GM19035 (cell line): ENCODE measurements around the gene KCTD19.

Experiments used
- ATAC-seq: cut with Tn5 transposase; IDR thresholded peaks from one replicate; pipeline ENCODE4 v1.9.1; 2021; ENCODE audit not compliant: unreplicated experiment

KCTD19 gene

DNA sequence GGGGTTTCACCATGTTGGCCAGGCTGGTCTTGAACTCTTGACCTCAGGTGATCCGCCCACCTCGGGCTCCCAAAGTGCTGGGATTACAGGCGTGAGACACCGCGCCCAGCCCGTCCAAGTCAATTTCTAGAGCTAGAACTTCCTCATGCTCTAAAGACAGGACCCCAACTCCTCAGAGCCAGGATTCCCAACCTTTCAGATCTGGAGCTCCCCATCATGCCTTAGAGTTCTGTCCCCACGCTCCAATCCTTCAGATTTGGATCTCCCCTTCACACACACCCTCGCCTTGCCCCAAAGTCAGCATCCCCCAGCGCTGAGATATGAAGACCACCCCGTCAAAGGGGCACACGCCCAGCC is 448 bp downstream of the KCTD19 start:
- ATAC-seq = no peak

DNA sequence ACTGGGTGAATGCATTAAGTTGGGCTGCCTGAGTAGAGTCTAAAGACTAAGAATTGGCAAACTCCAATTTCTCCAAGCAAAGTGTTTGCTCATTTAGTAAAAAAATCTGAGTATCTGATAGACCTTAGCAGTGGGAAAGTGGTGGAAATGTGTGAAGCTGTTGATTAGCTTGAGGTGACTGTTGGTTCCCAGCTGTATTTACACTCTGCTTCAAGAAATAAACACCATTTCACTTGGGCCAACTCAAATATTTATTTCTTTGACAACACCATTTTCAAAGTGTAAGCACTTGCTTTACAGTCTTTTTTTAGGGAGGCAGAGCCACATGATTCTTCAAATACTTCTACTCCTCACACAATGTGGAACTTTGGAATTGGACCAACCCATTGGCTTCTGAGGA is 8.7 kb downstream of the KCTD19 start:
- ATAC-seq = no peak

DNA sequence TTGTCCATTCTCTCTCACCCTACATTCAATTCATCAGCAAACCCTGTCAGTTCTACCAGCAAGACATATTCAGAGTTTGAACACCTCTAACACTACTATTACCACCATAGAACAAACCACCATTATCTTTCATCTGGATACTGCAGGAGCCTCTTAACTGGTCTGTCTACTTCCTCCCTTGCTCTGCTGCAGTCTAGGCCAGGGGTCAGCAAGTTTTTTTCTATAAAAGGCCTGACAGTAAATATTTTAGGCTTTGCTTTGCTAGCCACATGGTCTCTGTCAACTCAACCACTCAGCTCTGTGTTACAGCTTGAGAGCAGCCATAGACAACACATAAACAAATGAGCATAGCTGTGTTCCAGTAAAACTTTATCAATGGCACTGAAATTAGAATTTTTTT is 13.8 kb downstream of the KCTD19 start:
- no peak for ATAC-seq

DNA sequence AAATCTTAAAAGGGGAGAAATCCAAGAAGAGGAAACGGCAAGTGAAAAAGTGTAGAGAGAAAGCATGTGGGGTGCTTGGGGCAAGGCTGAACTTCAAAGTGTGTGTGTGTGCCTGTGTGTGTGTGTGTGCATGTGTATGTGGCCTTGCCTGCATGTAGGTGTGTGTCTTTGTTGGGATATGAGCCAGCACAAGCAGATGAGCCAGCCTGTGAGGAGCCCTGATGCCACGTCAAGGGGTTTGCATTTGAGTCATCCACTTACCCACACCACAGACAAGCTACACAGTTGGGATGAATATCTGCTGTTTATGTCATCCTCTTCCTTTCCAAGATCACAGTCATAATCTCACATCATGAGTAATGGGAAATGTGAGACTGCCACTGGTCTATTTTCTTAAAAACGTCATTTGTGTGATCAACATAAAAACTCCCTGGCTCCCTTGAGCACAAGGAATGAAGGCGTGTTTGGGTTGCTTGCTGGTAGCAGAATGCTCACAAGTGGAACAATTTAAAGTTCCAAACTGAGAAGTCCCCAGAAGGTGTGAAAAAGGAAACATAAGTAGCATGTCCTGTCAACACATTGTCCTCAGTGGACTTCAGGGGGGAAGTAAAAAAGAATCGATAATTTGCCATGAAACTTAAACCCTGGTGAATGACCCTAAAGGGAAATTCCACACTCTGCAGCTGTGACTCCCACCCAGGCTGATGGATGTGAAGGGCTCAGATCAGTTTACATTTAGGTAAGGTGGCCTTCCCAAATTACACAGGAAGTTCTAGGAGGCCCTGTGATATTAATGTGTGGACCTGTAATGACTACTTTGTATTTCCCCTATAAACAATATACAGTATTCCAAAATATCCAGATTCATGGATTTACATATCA is 14.7 kb downstream of the KCTD19 start:
- peak; percentile 71 for ATAC-seq

DNA sequence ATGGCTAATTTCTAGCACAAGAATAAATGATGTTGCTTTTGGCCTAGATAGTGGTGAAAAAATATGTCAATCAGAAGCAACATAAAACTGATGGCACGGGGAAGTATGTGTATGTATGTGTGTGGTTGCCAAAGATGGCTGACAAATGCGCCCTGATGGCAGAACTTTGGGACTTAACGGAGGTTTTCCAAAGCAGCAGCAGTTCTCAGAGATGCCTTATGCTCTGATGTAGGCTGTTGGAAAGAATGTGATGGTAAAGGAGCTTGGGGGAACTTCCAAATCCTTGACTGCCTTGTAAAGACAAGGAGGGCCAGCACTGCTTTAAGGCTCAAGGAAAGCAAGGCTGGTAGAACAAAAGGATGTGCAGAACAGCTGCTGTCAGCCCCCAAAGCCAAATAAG is 16.0 kb downstream of the KCTD19 start:
- no peak for ATAC-seq

DNA sequence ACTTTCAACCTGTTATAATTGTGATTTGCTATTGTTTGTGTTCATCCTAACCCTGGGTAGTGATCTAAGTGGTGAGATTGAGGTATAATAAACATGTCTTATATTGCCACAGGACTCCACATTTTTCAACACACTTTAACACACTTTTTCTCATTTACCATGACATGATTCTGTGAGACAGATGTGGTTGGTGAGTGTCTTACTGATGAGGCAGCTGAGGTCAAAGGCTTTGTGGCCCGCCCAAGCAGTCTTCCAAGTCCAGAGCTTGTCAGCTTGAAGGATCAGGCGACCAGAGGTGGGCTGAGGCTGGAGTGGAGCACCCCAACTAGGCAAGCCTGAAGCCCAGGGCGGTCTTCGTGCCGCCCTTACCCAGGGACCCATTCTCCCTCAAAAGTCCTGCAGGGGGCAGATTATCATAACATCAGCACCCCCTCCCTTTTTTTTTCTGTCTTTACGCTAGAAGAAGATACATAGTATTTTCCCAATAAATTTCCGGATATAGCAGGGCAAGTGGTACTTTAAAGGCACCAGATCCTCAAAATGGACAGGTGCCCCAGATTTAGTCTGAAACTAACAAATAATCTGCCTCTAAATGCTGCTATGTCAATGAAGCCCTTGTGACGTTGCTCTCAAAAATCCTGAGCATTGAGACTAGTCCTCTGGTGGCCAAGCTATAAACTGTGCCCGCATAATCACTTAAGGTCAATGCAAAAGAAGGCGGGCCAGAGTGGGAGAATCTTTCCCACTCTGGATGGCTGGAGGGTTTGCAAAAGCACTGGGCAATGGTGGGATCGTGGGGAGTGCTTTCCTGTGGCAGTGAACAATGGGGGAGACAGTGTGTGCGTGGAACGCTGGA is 21.1 kb downstream of the KCTD19 start:
- no peak for ATAC-seq

DNA sequence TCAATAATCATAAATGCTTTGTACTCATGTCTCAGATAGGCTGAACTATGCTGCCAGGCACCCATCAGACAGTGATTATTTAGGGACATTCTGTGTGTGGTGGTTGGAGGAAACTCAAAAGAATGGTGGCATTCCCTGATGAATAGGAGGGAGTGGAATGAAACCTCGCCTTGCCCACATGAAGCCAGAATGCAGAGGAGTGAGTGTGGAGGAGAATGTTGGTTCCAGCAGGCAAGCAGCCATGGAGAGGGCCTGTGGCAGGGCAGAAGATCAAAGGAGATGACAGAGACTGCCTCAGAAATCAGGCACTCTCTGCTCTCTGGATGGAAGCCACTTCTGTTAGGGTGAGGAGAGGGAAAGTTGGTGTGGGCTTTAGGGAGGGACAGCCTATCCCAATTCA is 22.5 kb downstream of the KCTD19 start:
- ATAC-seq = no peak

DNA sequence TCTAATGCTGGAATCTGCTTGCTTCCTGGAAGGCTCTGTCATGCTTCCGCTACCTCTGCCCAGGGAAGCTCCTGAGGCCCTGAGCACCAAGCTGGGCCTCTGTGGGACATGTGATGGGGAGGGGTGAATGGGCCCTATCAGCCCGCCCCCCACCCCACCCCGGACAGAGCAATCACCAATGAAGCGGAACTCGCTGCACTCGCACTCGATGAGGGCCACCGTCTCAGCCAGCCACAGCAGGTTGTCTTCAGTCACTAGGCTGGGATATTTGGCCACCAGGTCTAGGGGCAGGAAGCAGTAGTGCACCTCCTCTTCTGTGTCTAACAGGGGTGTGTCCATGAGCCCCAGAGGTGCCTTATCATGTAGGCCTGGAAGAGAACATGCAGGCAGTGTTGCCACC is 23.6 kb downstream of the KCTD19 start:
- no peak for ATAC-seq

DNA sequence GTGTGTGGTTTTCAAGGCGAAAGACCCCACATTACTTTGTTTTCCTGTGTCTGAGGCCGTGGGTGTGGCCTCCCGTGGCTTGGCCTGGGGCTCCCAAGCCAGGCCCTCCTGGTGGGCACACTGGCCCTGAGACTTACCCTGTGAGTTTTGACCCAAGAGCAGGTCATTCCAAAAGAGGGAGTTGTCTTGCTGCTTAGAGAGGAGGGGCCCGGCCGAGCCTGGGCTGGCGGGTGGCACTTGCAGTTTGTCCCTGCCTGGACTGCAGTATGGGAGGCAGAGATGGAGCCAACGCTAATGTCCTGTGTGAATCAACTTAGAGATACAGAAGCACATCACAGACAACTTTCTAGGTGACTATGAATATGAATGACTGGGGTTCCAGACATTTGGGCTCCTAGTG is 24.5 kb downstream of the KCTD19 start:
- ATAC-seq = no peak

DNA sequence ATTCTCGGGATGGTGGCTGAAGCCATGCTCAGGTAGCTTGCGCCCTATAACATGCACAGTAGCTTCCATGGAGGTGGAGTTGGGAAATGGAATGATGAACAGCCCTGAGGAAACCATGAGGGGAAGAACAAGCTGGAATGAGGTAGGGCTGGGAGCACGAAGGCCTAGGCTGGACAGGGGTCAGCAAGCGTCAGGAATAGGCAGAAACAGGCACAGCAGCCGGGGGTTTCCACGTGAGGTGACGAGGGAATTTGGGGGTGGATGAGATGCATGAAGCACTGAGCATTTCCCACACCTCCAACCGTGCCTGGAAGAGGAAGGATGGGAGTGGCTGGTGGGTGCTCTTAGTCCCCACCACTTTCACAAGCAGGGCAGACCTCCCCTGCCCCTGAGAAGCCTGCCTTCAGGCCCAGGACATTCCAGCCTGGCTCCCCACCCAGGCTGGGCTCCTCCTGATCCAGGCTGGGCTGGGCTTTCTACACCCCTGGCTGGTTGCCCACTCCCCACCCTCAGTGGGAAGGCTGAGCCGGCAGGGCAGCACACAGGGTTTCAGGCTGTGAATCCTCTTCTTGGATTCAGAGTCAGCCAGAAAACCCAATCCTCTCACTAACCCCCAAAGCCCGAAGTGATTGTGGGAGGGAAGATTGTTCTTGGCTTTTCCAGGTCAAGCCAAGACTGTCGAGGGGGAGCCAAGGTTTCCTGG is 25.3 kb downstream of the KCTD19 start:
- ATAC-seq = no peak

DNA sequence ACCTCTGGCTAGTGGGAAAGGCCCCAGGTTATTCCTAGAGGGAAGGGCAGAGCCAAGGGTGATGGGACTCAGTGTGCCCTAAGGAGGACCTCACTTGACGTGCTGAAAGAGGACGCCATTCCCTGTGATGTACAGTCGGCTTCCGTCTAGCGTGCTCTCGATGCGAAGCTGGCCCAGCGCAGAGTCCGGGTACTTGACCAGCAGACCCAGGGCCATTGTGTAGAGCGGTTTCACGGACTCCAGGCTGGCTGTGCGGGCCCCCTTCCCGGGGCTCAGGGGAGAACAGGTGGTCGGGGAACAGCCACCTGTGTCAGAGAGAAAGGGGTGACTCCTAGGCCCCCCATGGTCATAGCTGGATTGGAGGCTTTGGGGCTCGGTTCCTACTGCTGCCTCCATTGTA is 27.3 kb downstream of the KCTD19 start:
- no peak for ATAC-seq

DNA sequence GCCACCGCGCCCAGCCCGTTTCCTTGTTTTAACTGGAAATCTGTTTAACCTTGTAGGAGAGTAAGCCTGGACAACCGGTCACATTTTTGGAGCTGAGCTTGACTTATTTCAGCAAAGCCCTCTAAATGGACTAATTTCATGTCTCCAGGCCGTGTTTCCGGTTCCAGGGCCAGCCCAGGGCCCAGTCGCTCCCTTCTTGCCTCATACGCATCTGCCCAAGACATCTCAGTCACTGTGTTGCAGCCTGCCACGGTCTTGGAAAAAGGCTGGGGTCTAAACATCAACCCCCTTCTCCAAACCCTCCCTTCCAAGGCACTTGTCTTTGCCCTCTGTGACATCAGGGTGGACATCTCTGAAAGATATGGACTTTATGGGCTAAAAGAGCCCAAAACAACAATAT is 28.3 kb downstream of the KCTD19 start:
- no peak for ATAC-seq

DNA sequence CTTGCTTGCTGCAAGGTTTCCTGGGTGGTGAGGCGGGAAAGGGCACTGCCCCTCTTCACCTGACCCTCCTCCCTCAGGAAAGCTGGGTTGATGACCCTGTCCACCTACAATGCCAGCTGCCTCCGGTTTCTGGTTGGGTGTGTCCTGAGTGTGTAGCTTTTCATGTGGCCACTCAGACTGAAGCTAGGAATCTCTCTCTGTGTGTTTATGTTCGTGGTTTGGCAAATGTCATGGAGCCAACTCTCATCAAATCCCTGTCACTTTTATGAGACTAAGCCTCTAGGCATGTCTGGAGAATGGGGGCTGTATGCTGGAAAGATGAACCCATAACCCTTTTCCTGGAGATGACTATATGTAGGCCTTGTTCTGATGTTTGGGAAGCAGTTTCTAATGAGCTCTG is 30.1 kb downstream of the KCTD19 start:
- no peak for ATAC-seq

DNA sequence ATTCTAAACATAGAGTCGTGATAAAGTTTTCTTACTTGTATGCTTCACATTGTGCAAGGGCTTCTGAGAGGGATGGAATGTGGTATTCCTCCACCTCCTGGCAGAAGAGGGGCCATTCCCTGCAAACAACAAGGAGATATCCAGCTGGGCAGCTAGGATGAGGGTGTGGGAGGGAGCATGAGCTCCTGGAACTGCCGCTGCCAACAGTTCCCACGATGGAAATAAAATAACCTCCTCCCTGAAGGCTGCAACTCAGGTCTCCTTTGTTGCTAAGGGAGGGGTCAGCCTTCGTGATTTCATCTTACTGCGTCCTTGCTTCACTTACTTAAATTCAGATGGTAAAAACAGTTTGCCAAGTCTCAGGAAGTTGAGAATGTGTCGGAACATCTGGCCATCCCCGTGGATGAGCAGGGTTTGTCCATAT is 31.6 kb downstream of the KCTD19 start:
- no peak for ATAC-seq

DNA sequence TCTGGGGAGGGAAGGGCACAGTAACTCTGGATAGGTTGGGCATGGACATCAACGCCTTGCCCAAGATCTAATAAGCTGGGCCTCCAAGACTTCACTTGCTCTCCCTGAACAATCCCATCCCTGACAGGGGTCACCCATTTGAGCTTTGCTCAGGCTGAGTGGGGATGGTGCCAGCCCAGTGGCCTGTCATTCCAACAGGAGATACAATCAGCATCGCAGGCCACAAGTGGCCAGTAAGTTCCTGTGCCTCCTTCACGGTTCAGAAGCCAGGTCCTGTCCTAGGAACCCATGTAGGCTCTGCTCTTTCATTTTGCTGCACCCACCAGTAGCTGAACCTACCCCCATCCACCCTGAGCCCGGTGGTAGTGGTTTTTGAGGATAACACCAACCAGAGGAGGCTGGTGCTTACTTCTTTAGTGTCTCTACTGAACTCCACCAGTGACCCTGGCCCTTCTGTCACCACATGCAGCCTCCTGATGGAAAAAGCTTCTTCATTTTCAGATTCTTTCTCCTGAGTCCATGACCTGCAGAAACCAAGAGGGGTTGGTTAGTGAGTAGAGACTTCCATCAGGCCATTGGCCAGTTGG is 32.3 kb downstream of the KCTD19 start:
- ATAC-seq = no peak

DNA sequence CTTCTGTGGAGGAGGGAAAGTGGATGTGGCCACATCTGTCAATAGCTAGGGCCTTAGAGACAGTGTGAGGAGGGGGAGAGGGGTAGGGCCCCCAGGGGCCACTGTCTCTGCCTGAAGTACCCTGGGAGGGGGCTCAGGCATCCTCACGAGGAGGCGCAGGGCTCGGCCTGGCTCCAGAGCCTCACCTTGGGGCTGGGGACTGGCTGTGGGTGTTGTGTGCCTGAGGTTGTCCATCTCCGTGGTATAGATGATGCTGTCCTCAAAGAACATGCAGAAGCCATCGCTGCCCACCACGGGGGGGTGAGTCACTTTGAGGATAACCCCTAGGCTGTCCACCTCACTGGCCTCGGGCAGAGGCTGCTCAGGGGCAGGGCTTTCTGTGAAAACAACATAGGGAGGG is 35.1 kb downstream of the KCTD19 start:
- no peak for ATAC-seq

DNA sequence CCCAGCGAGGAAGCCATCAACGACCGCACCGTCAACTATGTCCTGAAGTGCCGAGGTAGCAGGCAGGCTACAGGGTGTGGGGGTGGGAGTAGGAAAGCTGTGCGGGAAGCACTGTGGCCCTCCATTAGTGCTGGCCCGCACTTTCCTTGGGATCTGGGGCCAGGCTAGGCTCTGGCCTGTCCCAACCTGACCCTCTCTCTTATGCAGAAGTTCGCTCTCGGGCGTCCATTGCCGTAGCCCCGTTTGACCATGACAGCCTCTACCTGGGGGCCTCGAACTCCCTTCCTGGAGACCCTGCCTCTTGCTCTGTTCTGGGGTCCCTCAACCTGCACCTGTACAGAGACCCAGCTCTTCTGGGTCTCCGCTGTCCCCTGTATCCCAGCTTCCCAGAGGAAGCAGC is 38.6 kb downstream of the KCTD19 start:
- ATAC-seq = no peak

DNA sequence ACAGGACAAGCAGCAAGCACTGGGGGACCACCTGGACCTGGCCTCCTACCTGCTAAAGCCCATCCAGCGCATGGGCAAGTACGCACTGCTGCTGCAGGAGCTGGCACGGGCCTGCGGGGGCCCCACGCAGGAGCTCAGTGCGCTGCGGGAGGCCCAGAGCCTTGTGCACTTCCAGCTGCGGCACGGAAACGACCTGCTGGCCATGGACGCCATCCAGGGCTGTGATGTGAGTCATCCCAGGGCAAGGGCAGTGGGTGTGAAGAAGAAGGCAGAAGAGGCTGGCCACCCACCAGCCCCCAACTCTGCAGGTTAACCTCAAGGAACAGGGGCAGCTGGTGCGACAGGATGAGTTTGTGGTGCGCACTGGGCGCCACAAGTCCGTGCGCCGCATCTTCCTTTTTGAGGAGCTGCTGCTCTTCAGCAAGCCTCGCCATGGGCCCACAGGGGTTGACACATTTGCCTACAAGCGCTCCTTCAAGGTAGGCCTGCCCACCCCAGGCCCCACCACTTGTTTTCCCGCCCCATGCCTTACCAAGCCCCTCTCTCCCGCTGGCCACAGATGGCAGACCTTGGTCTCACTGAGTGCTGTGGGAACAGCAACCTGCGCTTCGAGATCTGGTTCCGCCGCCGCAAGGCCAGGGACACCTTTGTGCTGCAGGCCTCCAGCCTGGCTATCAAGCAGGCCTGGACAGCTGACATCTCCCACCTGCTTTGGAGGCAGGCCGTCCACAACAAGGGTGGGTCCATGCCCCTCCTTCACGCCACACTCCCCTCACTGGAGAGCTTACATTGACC is 39.9 kb downstream of the KCTD19 start:
- no peak for ATAC-seq

DNA sequence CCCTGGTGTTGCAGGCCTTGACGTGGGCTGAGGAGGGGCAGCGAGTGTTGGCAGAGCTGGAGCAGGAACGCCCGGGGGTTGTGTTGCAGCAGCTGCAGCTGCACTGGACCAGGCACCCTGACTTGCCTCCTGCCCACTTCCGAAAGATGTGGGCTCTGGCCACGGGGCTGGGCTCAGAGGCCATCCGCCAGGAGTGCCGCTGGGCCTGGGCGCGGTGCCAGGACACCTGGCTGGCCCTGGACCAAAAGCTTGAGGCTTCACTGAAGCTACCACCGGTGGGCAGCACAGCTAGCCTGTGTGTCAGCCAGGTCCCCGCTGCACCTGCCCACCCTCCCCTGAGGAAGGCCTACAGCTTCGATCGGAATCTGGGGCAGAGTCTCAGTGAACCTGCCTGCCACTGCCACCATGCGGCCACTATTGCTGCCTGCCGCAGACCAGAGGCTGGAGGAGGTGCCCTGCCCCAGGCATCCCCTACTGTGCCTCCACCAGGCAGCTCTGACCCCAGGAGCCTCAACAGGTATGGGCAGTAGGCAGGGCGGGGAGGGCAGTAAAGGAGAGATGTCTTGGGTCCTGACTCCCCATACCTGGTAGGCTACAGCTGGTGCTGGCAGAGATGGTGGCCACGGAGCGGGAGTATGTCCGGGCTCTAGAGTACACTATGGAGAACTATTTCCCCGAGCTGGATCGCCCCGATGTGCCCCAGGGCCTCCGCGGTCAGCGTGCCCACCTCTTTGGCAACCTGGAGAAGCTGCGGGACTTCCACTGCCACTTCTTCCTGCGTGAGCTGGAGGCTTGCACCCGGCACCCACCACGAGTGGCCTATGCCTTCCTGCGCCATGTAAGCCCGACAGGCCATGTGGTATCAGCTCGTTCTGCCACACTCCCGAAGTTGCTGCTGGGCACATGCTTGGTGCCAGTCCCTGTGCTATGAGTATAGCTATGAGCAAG is 41.6 kb downstream of the KCTD19 start:
- ATAC-seq = no peak
